ENCODE measurements around the gene GUCY2C. TPM values are rescaled to one million over a fixed set of nuclear protein-coding genes. Genes with fewer than 3 reads are reported as not detected.
"Not testable (repeated sequence)": the region's sequence is repeated elsewhere in the genome, so short reads cannot be mapped to it uniquely, and the experiment has no call there.

The GUCY2C gene
- total RNA-seq: not detected

- no peak for DNase-seq
These were observed at the start of gene GUCY2C for GRCh38 chr12:14696265-14696741. Gene GUCY2C (minus strand): TSS chr12:14696599. CDS start chr12:14696448, 151 bp downstream.

- no peak for DNase-seq
These were observed 46.7 kb upstream of the GUCY2C start for GRCh38 chr12:14743061-14743460.

GRCh38 chr12:14741942-14742341, 45.5 kb upstream of the GUCY2C start:
- DNase-seq: no peak

GRCh38 chr12:14741153-14741552, 44.8 kb upstream of the GUCY2C start:
- no peak for DNase-seq

GRCh38 chr12:14736441-14736840, 40.0 kb upstream of the GUCY2C start:
- not testable (repeated sequence) for DNase-seq

- DNase-seq: no peak
These were observed 35.4 kb upstream of the GUCY2C start for GRCh38 chr12:14731821-14732220.

GRCh38 chr12:14729586-14729985, 33.2 kb upstream of the GUCY2C start:
- DNase-seq: no peak

- DNase-seq: peak; percentile 49
These were observed 27.4 kb upstream of the GUCY2C start for GRCh38 chr12:14723763-14724162.

GRCh38 chr12:14716848-14717444, 20.5 kb upstream of the GUCY2C start:
- DNase-seq: peak; percentile 18

- no peak for DNase-seq
These were observed 18.0 kb upstream of the GUCY2C start for GRCh38 chr12:14714437-14714836.

GRCh38 chr12:14710632-14711320, 14.4 kb upstream of the GUCY2C start:
- DNase-seq: no peak

- DNase-seq: no peak
These were observed 5.6 kb upstream of the GUCY2C start for GRCh38 chr12:14701809-14702568.

GRCh38 chr12:14700935-14701334, 4.5 kb upstream of the GUCY2C start:
- no peak for DNase-seq

GRCh38 chr12:14699923-14700322, 3.5 kb upstream of the GUCY2C start:
- no peak for DNase-seq

GRCh38 chr12:14698555-14698954, 2.2 kb upstream of the GUCY2C start:
- no peak for DNase-seq

- DNase-seq: no peak
These were observed 671 bp downstream of the GUCY2C start for GRCh38 chr12:14695715-14696141.

- DNase-seq: no peak
These were observed 1.4 kb downstream of the GUCY2C start for GRCh38 chr12:14694970-14695369.

GRCh38 chr12:14694145-14694714, 2.2 kb downstream of the GUCY2C start:
- no peak for DNase-seq

- DNase-seq: no peak
These were observed 3.3 kb downstream of the GUCY2C start for GRCh38 chr12:14693116-14693515.

- DNase-seq: no peak
These were observed 4.8 kb downstream of the GUCY2C start for GRCh38 chr12:14691560-14691959.

GRCh38 chr12:14689996-14690395, 6.4 kb downstream of the GUCY2C start:
- DNase-seq: no peak

- no peak for DNase-seq
These were observed 7.3 kb downstream of the GUCY2C start for GRCh38 chr12:14689144-14689543.

GRCh38 chr12:14682231-14682630, 14.2 kb downstream of the GUCY2C start:
- DNase-seq: not testable (repeated sequence)
